Activated CD4-positive, CD25-positive, alpha-beta regulatory T cell (primary cell): ENCODE data around the gene ZDHHC11.
"Not testable (repeated sequence)": the region's sequence is repeated elsewhere in the genome, so short reads cannot be mapped to it uniquely, and the experiment has no call there.

Source experiments
- DNase-seq, 4 experiments: peaks; one replicate each; lab custom pipeline; 2025; lab: John Stamatoyannopoulos, UW

The ZDHHC11 gene

DNA sequence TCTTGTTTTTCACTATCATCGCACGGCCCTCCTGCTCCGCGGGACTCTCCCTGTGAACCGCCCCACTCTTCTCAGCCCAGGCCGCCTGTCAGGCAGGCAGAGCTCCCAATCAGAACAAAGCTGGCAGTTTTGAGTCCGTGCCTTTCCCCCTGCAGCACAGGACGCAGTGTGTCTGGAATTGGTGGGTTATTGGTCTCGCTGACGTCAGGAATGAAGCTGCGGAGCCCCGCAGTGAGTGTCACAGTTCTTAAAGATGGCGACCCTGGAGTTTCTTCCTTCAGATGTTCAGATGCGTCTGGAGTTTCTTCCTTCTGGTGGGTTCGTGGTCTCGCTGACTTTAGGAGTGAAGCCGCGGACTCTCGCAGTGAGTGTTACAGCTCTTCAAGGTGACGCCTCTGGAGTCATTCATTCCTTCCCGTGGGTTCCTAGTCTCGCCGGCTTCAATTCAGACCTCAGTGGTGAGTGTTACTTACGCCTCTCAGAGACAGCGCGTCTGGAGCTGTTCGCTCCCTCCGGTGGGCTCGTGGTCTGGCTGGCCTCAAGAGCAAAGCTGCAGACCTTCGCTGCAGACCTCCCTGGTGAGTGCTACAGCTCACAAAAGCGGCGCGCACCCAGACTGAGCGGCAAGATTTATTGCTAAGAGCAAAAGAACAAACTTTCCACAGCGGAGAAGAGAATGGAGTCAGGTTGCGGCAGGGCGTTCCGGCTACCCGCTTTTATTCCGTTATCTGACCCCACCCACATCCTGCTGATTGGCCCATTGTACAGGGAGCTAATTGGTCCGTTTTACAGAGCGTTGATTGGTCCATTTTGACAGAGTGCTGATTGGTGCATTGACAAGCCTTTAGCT, 73.7 kb downstream of the ZDHHC11 start:
- no peak for DNase-seq

DNA sequence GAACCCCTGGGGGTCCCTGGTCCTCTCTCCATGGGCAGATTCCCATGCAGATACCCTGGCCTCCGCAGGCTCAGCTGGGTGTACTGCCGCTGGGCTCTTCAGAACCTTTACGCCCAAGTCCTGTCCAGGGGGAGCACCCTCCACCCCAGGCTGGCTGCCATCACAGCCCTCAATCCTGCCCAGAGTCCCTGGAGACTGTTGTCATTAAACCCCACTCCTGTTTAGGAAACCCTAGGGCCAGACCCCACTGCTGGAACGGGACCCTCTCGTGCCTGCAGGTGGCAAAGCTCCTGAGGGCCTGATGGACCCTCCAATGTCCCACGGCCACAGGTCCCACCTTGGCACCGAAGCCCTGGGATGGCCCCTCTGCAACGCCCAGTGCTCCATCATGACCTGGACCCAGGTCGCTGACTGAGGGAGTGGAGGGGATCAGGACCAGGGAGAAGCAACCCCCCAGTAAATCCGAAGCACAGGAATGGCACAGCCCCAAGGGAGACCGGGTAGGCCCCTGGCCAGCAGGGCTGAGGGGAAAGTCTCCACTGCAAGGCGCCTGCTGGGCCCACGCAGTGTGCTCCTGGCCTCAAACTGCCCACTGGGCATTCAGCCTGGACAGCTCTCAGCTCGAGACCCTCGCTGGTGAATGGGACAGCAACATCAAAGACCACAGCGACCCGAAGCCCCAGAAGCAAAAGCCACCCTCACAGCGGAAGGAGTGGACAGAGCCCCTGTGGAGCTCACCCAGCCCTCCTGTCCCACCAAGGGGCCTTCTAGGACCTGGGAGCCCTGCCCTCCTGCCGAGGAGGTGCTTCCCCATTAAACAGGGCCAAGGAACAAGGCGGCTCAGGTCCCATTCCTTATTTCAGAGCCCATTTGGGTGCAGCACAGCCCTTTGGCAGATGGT, 74.6 kb downstream of the ZDHHC11 start:
- no peak for DNase-seq

DNA sequence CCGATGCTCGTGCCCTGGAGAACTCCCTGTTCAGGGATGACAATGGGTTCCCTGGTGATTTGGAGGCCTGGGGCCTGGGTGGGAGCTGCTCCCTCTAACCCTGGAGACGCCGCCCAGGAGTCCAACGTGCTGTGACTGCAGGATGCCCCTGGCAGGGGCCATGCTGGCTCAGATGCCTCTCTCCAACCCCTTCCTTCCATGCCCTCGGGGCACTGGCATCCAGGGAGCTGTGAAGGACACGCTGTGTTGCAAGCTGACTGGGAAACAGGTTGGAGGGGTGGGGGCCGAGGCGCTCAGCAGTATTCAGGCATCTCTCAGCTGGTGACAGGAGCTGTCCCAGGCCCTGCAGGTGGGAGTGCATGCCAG, 75.2 kb downstream of the ZDHHC11 start:
- not testable (repeated sequence) for DNase-seq

DNA sequence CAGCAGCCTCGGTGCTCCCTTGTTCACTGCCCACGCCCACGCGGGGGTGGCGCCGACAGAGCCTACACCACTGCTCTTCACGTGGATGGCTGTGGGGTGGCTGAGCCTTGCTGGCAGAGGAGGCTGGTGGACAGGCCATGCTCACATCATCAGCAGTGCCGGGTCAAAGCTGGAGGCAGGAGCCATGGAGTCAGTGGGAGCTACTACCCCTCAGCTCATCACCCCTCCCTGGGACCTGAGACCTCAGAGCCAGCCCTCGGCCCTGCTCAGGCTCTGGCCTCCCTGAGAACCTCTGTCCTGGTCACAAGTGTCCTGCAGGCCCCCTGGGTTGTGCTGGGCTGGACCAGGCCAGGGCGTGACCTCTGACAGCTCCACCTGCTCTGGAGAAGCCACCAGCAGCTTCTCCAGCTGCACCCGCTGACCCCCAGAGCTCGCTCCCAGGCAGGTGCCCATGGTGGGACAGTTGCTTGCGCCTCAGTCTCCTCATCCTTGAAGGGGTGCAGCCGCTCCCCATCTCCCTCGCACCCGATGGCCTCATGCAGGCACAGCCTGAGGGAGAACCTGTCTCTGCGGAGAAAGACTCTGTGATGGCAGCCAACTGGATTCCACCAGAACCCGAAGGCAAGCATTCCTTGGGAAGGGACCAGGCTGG, 75.8 kb downstream of the ZDHHC11 start:
- DNase-seq = not testable (repeated sequence)

DNA sequence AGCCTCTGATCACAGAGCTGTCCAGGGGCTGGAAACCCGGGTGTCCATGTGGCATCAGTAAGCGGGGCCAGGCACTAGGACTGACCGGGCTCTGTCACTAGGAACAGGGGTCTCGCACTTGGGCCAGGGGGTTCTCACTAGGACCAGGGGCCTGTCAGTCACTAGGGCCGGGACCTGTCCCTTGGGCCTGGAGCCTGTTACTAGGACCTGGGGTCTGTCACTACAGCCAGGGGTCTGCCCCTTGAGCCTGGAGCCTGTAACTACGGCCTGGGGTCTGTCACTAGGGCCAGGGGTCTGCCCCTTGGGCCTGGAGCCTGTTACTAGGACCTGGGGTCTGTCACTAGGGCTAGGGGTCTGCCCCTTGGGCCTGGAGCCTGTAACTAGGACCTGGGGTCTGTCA, 76.5 kb downstream of the ZDHHC11 start:
- not testable (repeated sequence) for DNase-seq

DNA sequence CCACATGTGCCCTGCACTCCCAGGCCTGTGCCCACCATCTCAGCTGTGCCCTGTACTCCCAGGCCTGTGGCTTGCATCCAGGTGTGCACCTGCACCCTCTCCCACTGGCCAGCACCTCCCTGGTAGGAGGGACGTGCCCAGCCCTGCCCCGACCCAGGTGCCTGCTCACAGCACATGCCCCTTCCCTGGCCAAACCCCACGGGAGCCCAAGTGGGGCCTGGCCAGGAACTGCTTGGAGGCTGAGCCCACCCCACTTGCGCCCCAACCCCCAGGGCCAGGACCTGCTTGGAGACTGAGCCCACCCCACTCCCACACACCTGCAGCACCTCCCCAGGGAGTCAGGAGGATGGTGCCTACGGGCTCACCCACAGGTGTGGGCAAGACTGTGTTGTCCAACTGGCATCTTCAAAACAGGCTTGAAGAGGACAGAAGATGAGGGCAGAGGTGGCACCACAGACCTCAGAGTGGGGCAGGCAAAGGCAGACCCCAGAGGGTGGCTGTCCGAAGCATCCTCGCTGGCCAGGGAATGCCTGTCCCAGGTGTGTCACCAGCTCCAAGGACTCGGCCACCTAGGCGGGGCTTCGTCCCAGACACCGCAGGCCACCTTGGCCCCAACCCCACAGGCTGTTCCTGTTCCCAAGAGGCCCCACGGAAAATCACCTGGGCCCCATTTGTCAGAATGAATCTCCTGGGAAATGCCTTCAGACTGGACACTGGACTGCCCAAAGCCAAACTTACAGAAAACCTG, 77.1 kb downstream of the ZDHHC11 start:
- no peak for DNase-seq

DNA sequence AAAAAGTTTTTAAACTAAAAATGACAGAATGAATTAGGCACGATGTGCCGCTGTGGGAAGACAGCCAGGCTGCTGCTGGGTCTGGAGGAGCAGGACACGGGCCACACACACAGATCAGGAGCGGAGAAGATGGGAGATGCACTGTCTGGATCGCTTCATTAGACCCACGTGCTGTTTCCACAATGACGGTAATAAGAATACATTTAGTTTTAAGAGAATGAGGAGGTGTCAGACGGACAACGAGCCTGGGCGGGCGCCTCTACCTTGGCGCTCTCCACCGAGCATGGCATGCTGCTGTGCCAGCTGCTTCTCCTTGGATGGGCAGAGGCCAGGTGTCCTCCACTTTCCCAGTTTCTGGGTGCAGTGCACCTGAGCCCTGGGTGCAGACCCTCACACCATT, 77.9 kb downstream of the ZDHHC11 start:
- not testable (repeated sequence) for DNase-seq

DNA sequence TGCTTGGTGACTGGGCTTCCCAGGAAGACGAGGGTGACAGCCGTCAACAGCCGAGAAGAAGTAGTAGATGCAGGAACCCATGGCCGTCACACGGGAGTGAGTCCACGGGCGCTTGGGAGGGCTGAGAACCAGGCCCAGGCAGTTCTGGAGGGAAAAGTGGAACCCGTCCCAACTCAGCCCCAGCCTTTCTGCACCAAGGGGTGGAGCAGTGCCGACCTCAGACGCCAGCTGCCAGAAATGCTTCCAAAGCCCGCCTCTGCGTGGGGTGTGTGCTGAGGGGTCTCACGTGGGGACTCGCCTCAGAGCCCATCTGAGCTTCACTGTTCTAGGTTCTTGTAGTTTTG, 78.3 kb downstream of the ZDHHC11 start:
- not testable (repeated sequence) for DNase-seq

DNA sequence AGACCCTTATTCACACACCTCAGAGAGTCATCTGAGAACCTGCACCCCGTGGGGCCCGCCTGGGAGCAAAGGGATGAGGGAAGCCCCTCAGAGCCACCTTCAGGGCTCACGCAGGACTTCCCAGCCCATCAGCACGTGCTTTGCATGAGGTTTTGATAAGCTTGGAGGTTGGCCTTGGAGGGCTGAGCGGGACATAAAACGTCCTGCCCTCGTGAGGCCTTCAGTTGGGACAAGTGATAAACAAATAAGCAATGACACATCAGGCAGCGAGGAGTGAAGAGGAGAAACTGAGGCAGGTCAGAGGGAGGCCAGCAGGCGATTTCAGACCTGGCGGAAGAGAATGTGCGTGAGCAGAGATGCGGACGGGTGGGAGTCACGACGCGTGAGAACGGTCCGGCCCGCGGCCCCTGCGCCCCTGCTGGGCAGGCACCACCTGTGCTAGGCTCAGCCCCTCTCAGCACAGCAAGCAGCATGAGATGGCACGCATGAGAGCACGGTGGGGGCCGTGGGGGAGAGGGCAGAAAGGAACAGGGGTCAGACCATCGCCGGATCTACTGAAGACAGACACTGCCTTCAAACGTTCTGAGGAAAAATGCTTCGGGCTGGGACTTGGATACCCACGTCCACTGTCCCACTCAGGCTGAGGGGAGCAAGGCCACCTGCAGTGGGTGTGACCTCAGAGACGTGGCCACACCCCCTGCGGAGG, 78.8 kb downstream of the ZDHHC11 start:
- not testable (repeated sequence) for DNase-seq

DNA sequence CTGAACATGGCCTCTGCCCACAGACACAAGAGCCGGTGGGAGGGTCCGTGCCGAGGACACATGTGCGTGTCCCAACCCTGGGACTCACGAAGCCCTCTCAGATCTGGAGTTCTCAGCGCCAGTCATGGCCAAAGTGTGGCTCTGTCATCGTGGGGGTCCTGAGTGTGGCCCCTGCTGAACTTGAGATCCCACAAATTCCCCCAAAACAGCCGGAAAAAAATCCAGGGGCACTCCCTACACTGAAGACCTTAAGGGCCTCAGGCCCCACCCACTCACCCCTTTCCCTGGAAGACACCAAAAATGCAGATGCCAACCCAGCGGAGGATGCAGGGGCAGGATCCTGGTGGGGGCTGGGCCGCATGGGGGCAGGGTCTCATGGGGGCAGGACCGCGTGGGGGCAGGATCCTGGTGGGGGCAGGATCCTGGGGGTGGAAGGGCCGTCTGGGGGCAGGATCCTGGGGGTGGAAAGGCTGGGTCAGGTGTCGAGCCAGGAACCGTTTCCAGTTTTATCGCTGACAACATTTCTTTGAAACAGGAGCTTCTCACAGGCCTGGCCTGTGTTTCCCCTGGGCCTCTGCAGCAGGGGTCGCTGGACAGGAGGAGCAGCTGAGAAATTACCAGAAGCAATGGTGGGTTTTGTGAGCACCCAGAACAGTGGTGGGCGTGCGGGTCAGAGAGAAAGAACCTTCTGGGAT, 79.6 kb downstream of the ZDHHC11 start:
- not testable (repeated sequence) for DNase-seq

DNA sequence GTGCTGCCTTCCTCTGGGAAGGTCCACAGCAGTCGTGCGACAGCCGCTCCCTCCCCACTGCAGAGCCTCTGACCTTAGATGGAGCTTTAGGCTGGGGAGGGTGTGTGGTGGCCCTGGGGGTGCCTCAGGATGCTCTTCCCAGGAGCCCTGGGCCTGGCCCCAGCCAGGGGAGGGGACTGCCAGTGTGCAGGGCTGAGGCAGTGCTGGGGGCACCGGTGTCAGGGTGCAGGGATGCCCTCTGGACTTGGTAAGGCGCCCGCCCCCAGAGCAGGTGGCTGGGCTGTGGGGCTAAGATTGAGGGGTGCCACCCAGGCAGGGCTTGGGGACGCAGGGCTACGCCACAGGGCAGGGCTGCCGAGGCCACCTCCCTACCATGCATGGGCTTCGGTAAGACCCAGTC, 80.2 kb downstream of the ZDHHC11 start:
- not testable (repeated sequence) for DNase-seq

DNA sequence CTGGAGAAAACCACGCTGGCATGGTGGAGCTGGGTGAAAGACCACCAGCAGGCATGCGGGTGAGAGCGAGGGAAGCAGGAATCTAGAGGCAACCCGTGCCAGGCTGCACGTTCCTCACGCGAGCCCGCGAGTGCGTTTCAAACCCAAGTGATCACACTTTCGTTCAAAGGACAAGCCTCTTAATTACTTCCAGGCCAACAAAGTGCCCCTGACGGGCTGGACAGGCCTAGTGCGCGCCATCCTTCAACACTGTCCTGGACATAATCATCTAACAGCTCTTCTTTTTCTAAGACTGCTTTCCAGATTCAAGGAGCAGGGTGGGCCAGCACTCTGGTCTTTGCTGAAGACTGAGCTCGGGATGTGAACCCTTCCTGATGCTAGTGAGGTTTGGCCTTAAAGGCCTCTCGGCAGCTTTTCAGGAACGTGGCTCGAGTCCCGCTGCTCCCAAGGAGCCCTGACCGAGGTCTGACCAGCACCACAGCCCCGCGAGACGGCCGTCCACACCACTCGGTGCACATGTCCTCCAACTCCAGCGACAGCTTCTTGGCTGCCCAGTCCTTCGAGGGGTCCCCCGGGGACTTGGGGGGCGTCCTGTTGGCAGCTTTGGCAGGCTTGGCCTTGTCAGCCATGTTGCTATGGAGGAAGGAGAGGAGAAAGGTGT, 81.2 kb downstream of the ZDHHC11 start:
- not testable (repeated sequence) for DNase-seq

DNA sequence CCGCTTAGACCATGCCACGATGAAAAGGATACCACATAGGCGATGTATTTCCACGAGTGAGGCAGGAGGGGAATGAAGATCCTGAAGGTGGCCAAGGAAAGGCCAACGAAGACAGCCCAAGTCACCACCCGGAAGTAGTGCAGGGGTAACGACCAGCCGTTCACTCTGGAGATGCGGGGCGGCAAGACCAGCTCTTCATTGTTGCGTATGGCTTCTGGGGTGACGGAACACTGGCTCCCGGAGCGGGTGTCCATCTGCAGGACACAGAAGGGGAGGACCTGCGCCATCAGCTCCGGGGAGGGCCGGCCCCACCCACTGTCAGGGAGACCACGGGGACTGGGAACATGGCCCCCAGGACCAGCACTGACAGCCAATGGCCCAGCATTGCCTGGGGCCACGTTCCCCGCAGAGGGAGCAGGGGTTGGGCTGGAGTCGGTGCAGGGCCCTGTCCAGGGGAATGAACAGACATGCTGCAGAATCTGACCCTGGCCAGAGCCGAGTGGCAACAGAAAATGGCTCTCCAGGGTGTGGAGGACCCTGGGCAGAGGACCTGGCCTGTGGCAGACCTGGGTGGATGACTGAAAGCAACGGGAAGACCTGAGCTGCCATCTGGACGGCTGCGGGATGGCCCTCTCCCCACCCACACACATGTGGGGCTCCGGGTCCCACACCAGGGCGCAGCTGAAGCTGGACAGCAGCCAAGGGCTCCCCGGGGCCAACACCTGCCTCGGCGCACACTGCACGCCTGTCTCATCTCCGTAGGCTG, 83.9 kb downstream of the ZDHHC11 start:
- no peak for DNase-seq

DNA sequence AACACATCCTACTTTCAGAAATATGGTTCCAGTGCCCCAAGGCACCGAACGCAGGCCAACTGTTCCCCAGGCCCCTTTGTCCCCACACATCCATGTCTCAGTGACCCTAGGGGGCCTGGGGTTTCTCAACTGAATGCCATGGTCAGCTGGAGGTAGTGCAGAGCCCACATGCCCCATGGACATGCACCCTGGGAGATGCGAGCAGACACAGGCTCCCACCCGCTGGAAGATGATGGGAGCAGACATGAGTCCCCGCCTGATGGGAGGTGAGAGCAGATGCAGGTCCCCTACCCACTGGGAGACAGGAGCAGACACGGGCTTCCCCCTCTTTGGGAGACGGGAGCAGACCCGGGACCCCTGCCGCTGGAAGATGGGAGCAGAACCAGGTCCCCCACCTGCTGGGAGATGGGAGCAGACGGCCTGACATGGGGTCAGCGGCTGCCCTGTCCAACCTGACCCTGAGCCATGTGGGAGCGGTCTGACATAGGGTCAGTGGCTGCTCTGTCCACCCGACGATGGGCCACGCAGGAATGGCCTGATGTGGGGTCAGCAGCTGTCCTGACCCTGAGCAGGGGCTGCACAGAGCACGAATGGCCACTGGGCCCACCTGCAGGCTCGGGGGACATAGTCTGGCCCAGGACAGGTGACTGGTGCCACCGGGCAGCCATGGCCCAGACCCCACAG, 84.7 kb downstream of the ZDHHC11 start:
- DNase-seq = no peak

DNA sequence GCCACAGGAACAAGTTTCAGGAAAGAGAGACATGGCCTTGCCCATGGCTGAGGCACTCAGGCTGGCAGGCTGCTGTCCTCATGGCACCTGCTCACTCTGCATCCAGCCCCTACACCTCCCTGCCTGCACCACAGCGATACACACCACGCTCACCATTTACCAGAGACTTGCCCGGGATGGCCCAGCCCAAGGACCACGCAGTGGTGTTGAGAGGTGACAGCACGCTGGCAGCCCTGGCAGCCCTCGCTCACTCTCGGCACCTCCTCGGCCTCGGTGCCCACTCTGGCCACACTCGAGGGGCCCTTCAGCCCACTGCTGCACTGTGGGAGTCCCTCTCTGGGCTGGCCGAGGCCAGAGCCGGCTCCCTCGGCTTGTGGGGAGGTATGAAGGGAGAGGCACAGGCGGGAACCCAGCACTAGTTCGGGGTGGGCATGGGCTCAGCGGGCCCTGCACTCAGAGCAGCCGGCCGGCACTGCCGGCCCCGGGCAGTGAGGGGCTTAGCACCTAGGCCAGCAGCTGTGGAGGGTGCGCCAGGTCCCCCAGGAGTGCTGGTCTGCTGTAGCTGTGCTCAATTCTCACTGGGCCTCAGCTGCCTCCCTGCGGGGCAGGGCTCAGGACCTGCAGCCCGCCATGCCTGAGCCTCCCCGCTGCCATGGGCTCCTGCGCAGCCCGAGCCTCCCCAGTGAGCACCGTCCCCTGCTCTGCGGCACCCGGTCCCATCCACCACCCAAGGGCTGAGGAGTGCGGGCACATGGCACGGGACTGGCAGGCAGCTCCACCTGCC, 86.6 kb downstream of the ZDHHC11 start:
- no peak for DNase-seq

DNA sequence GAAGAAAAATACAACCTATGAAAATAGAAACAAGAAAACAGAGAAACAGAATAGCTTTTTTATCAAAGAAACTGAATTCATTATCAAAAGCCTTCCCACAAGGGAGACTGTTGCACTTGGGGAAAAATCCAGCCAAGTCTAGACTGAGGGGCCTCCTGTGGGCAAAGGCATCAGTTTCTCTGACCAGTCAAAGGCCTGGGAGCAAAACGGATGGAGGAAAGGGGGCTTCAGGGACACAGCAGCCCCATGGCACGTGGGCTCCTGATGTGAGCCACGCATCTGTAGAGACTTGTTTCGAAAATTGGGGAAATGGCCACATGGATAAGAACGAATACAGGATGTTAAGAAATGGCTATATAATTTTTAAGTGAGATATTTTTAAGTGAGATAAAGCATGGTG, 87.4 kb downstream of the ZDHHC11 start:
- DNase-seq = no peak

DNA sequence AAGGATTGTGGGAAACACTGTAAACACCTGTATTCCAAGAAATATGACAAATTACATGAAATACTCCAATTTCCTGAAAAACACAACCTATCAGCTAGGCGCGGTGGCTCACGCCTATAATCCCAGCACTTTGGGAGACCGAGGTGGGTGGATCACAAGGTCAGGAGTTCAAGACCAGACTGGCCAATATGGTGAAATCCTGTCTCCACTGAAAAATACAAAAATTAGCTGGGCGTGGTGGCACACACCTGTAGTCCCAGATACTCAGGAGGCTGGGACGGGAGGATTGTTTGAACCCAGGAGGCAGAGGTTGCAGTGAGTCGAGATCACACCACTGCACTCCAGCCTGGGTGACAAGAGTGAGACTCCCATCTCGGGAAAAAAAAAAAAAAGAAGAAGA, 87.8 kb downstream of the ZDHHC11 start:
- not testable (repeated sequence) for DNase-seq
